Adipocyte (in vitro differentiated cells): ENCODE measurements around the gene KCTD13.
"Not testable (repeated sequence)": the region's sequence is repeated elsewhere in the genome, so short reads cannot be mapped to it uniquely, and the experiment has no call there.

Experiments used
- DNase-seq: peaks from one replicate; pipeline ENCODE4 v3.0.0-alpha.2; 2015; ENCODE audit warnings: low read depth
- H3K27me3 ChIP-seq: replicated peaks from 2 replicates; pipeline ENCODE4 v1.7.0; 2013; ENCODE audit warnings: mild to moderate bottlenecking, low read length, moderate library complexity; ENCODE audit not compliant: control insufficient read depth, insufficient read depth
- H3K36me3 ChIP-seq: 2 replicates; pipeline ENCODE4 v1.7.0; 2013; ENCODE audit warnings: low read length, mild to moderate bottlenecking, moderate library complexity; ENCODE audit not compliant: control insufficient read depth, insufficient read depth, severe bottlenecking
- H3K4me1 ChIP-seq: 2 replicates; pipeline ENCODE4 v1.7.0; 2013; ENCODE audit warnings: mild to moderate bottlenecking, low read length, moderate library complexity; ENCODE audit not compliant: control insufficient read depth, insufficient read depth
- H3K4me3 ChIP-seq: 2 replicates; pipeline ENCODE4 v1.7.0; 2013; ENCODE audit warnings: mild to moderate bottlenecking, low read length, moderate library complexity
- H3K9ac ChIP-seq: 2 replicates; pipeline ENCODE4 v1.7.0; 2013; ENCODE audit warnings: mild to moderate bottlenecking, low read length, moderate library complexity
- H3K9me3 ChIP-seq: 2 replicates; pipeline ENCODE4 v1.7.0; 2013; ENCODE audit warnings: mild to moderate bottlenecking, low read length, moderate library complexity; ENCODE audit not compliant: control insufficient read depth

Gene KCTD13

DNA sequence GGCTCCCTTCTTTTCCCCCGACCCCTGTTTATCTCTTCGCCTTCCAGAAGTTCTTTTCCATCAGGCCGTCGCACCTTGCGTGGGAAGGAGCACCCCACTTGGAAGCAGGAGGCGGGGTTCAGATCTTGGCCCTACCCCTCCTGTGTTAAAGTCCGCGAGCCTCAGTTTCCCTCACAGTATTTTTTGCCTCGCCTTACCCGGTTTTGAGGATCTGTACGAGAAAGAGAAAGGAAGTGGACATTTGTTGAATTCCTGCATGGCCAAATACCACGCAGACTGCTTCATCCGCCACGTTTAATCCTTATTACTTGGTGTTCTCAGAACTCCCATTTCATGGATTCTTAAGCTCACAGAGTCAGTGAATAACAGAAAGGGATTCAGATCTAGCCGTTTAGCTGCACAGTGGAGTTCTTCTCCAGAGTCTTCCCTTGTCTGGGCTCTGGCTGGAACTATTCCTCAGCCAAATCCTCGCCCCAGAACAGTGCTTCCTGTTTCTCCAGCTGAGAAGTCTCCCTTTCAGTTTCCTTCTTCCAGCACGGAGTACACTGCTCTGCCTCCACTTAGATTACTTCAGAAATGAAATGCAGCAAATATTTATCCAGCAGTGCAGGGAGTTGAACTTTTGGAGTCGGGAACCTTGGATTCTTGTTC is 36.4 kb upstream of the KCTD13 start:
- Histone ChIP-seq H3K4me3 (peak overlapping the region; percentile 99), H3K36me3 (no peaks in the 10 kb centered on the region), H3K27me3 (no peaks in the 10 kb centered on the region), H3K9me3 (no peaks in the 10 kb centered on the region), H3K9ac (peak overlapping the region; percentile 100), H3K4me1 (peaks cover 14% of the 10 kb centered on the region)
- peak; percentile 46 for DNase-seq

DNA sequence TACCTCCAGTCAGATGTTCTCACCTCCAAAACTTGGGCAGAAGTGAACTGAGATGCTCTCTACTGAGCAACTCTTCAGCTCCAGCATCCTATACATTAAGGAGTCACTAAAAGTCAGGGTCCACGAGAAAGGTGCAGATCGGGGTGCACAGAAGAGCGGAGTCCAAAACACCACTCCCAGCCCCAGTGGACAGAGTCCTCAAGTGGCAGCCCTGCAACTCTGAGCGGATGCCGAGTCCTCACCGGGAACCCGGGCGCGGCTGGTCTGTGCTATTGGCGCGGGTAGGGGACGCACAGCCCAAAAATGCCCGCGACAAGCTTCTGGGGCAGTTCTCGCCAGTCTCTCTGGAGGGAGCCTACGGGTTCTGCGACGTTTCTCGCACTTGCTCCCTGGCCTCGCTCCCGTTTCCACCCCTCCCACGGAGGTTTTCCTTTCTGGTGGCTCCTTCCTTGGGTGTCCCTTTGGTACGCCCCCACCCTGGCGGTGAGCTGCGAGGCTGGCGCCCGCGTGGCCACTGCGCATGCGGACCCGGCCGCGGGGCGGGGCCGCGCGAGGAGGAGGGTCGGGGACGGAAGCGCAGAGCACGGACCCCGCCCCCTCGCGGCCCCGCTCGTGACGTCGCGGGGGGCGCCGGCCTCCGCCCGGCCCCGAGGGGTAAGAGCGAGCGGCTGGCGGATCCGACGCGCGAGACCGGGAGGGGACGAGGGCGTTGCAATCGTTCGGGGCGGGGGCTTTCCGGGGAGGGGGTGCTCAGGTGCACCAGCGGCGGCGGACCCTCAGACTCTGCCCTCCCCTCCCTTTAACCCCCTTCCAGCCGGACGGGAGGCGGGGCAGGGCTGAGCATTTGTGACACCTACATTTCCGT is 35.7 kb upstream of the KCTD13 start, which contains the start of gene TMEM219:
Gene TMEM219, plus strand, starts transcription at position 601 of the 865 bp plus-strand sequence. CDS start 1,065 bp downstream, outside the sequence.
- H3K4me1 ChIP-seq = peaks cover 14% of the 10 kb centered on the region

DNA sequence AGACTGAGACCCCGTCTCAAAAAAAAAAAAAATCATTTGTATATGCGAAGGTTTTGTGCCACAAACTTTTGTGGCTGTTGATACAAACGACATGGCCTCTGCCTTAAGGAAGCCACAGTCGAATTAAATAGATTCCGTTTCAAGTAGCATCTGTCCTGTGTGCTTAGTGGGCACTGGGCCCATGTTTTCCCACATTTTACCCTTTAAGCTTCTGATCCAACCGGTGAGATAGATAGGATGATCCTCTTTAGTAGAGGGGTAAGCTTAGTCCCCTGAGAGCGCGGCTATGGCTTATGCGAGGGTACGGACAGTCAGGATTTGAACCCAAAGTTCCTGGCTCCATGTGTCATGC is 35.1 kb upstream of the KCTD13 start:
- H3K27me3 ChIP-seq = no peaks in the 10 kb centered on the region
- no peaks in the 10 kb centered on the region for H3K9me3 ChIP-seq
- DNase-seq = no peak
- peak overlapping the region; percentile 100 for H3K9ac ChIP-seq
- H3K4me1 ChIP-seq = peaks cover 14% of the 10 kb centered on the region
- H3K4me3 ChIP-seq = peak overlapping the region; percentile 99
- no peaks in the 10 kb centered on the region for H3K36me3 ChIP-seq

More for the DNA sequence above, 35.7 kb upstream of the KCTD13 start, which contains the start of gene TMEM219:
- Histone ChIP-seq H3K36me3 (no peaks in the 10 kb centered on the region), H3K4me3 (peak within 1 kb of the TSS; percentile 99), H3K9ac (peak within 1 kb of the TSS; percentile 100), H3K9me3 (no peaks in the 10 kb centered on the region), H3K27me3 (no peaks in the 10 kb centered on the region)
- peak; percentile 95 for DNase-seq

DNA sequence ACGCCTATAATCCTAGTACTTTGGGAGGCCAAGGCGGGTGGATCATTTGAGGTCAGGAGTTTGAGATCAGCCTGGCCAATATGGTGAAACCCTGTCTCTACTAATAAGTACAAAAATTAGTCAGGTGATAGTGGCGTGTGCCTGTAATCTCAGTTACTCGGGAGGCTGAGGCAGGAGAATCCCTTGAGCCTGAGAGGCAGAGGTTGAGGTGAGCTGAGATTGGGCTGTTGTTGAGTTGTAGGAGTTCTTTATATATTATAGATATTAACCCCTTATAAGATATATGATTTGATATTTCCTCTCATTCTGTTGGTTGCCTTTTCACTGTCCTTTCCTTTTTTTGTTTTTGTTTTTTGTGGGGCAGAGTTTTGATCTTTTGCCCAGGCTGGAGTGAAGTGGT is 33.8 kb upstream of the KCTD13 start:
- DNase-seq, H3K9ac ChIP-seq, H3K36me3 ChIP-seq, H3K27me3 ChIP-seq, H3K4me3 ChIP-seq, H3K9me3 ChIP-seq: not testable (repeated sequence)
- peaks cover 14% of the 10 kb centered on the region for H3K4me1 ChIP-seq

DNA sequence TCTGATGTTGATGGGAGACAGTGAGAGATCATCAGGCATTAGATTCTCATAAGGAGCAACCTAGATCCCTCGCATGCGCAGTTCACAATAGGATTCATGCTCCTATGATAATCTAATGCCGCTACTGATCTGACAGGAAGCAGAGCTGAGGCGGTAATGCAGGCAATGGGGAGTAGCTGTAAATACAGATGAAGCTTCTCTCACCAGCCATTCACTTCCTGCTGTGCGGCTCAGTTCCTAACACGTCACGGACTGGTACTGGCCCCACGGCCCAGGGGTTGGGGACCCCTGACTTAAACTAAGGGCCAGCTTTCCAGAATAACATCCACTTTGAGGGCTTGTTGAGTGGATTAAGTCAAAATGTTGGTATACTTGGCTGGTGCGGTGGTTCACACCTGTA is 33.3 kb upstream of the KCTD13 start:
- DNase-seq = no peak
- no peak overlapping the region for H3K9ac ChIP-seq
- no peak overlapping the region for H3K4me3 ChIP-seq
- no peaks in the 10 kb centered on the region for H3K36me3 ChIP-seq
- H3K9me3 ChIP-seq = no peaks in the 10 kb centered on the region
- no peaks in the 10 kb centered on the region for H3K27me3 ChIP-seq
- peaks cover 14% of the 10 kb centered on the region for H3K4me1 ChIP-seq

DNA sequence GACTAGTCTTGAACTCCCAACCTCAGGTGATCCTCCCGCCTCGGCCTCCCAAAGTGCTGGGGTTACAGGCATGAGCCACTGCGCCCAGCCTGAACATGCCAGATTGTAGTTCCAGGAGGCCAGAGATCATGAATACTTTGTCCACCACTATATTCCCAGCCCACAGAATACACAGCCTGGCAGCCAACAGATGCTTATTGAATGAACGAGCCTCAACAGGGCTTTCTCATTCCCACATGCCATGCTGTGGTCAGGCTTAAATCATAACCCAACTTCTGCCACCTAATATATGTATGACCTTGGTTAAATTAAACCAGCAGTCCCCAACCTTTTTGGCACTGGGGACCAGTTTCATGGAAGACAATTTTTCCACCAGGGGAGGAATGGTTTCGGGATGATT is 32.7 kb upstream of the KCTD13 start:
- no peak overlapping the region for H3K9ac ChIP-seq
- peaks cover 14% of the 10 kb centered on the region for H3K4me1 ChIP-seq
- no peak for DNase-seq
- H3K27me3 ChIP-seq = no peaks in the 10 kb centered on the region
- no peaks in the 10 kb centered on the region for H3K36me3 ChIP-seq
- no peak overlapping the region for H3K4me3 ChIP-seq
- H3K9me3 ChIP-seq = no peaks in the 10 kb centered on the region

DNA sequence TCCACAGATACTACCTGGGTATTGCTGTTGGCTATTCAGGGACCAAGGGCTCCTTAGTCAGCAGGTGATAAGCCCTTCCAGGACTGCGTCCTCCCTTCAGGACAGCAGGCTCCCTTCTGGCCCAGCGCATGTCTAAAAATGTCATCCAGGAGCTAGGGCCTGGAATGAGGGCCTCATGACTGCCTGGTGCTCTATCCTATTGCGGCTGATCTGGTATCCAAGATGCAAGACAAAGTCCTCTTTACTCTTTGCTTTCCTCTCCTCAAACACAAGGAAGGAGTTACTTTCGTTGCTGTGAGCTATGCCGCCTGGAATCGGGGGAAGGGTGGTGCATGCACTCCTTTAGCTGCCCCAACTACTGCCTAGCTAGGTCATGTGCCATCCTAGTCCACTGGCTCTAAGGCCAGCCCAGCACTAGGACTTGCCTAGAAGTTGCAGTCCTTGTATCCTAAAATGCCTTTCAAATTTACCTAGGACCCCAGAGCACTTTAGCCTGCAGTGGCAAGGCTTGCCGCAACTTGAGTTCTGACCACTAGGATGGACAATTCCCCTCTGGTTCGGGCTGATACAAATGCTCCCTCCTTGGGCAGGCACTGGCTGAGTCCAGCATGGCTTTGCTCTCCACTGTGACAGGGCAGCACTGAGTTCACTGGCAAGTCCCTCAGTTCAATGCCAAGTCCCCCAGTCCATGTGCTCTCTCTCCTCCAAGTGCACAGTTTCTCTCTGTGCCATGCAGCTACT is 25.8 kb upstream of the KCTD13 start:
- Histone ChIP-seq H3K4me1 (no peaks in the 10 kb centered on the region), H3K27me3 (no peaks in the 10 kb centered on the region), H3K9me3 (no peaks in the 10 kb centered on the region), H3K36me3 (no peaks in the 10 kb centered on the region), H3K4me3 (no peak overlapping the region), H3K9ac (no peak overlapping the region)
- DNase-seq = no peak

DNA sequence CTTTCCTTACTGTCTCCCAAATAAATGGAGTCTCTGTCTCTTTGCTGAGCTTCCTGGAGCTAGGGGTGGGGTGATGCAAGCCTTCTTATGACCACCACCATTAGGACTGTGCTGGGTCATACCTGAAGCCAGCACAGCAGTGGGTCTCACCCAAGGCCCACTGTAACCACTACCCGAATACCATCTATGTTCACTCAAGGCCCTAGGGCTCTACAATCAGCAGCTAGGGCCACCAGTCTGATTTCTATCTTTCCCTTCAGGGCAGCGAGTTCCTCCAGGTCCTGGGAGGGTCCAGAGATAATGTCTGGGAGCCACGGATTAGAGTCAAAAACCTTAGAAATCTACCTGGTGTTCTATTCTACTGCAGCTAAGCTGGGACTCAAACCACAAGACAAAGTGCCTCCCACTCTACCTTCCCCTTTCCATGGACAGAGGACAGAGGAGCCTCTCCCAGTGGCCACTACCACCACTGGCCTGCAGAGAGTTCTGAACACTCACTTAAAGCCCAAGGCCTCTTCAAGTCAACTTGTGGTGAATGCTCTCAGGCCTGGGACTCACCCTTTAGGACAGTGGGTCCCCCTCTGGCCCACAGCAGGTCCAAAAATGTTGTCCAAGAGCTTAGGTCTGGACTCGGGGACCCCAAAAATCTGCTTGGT is 24.9 kb upstream of the KCTD13 start:
- H3K9me3 ChIP-seq = no peaks in the 10 kb centered on the region
- no peak overlapping the region for H3K9ac ChIP-seq
- H3K4me3 ChIP-seq = no peak overlapping the region
- H3K27me3 ChIP-seq = no peaks in the 10 kb centered on the region
- H3K4me1 ChIP-seq = no peaks in the 10 kb centered on the region
- DNase-seq = no peak
- H3K36me3 ChIP-seq = no peaks in the 10 kb centered on the region

DNA sequence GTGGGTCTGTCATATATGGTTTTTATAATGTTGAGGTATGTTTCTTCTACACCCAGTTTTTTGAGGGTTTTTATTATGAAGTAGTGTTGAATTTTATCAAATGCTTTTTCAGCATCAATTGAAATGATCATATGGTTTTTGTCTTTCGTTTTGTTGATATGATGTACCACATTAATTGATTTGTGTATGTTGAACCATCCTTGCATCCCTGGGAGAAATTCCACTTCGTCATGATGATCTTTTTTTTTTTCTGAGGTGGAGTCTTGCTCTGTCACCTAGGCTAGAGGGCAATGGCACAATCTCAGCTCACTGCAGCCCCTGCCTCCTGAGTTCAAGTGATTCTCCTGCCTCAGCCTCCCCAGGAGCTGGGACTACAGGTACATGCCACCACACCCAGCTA is 21.9 kb upstream of the KCTD13 start:
- DNase-seq = no peak

DNA sequence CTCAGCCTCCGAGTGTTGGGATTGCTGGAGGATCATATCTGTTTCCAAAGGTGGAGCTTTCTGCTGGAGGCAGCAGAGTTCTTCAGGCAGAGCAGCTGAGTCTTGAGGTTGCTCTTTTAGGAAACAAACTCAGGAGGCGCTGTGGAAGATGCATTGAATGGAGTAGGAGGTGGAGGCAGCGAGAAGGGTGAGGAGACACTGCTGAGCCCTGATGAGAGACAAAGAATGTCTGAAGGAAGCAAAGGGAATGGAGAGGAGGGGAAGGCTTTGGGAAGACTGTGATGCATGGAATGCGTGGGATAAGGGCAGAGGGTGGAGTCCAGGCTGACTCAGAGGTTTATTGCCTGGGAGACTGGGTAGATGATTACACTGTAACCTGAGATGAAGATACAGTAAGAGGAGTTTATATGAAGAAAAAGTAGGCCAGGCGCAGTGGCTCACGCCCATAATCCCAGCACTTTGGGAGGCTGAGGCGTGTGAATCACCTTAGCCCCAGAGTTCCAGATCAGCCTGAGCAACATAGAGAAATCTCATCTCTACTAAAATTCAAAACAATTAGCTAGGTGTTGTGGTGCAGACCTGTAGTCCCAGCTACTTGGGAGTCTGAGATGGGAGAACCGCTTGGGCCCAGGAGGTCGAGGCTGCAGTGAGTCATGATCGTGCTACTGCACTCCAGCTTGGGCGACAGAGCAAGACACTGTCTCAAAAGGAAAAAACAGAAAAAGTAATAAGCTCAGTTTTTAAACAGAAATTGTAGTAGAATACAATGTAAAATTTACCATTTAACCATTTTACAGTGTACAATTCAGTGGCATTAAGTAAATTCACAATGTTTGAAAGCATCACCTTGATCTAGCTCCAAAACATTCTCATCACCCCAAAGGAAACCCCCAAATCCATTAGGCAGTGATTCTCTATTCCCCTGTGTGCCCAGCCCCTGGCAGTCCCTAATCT is 18.1 kb upstream of the KCTD13 start:
- Histone ChIP-seq H3K9me3 (no peaks in the 10 kb centered on the region), H3K4me1 (peaks cover 15% of the 10 kb centered on the region), H3K4me3 (peak overlapping the region; percentile 31), H3K27me3 (no peaks in the 10 kb centered on the region), H3K36me3 (no peaks in the 10 kb centered on the region), H3K9ac (peak overlapping the region; percentile 69)
- DNase-seq = peak; percentile 95

More for the DNA sequence above, 21.9 kb upstream of the KCTD13 start:
- Histone ChIP-seq H3K9me3 (no peaks in the 10 kb centered on the region), H3K9ac (no peak overlapping the region), H3K27me3 (no peaks in the 10 kb centered on the region), H3K4me3 (no peak overlapping the region), H3K36me3 (no peaks in the 10 kb centered on the region), H3K4me1 (peaks cover 15% of the 10 kb centered on the region)
